Measurements from ENCODE around the gene DNAJC2.
"Not testable (repeated sequence)": the region's sequence is repeated elsewhere in the genome, so short reads cannot be mapped to it uniquely, and the experiment has no call there.

DNAJC2 gene

GRCh38 chr7:103338864-103339263 is 5.7 kb downstream of the DNAJC2 start:
- DNase-seq: no peak

GRCh38 chr7:103336761-103337160 is 7.8 kb downstream of the DNAJC2 start:
- no peak for DNase-seq

GRCh38 chr7:103325744-103326143 is 18.8 kb downstream of the DNAJC2 start:
- DNase-seq: no peak

- no peak for DNase-seq
Measured at GRCh38 chr7:103317009-103317408, 27.6 kb downstream of the DNAJC2 start.

- no peak for DNase-seq
Measured at GRCh38 chr7:103316380-103316941, 28.1 kb downstream of the DNAJC2 start.

- DNase-seq: no peak
Measured at GRCh38 chr7:103314852-103315251, 29.7 kb downstream of the DNAJC2 start.

GRCh38 chr7:103307503-103308231 is 36.9 kb downstream of the DNAJC2 start:
- DNase-seq: no peak

GRCh38 chr7:103301441-103301840 is 43.1 kb downstream of the DNAJC2 start:
- DNase-seq: no peak

- no peak for DNase-seq
Measured at GRCh38 chr7:103299660-103300059, 44.9 kb downstream of the DNAJC2 start.

- no peak for DNase-seq
Measured at GRCh38 chr7:103297837-103298179, 46.8 kb downstream of the DNAJC2 start.

- peak; percentile 97 for DNase-seq
Measured at GRCh38 chr7:103296901-103297836, 47.4 kb downstream of the DNAJC2 start, which contains the start of gene PMPCB. PMPCB (plus strand) TSS chr7:103297435; CDS start chr7:103297460, 25 bp downstream.

- DNase-seq: no peak
Measured at GRCh38 chr7:103293526-103293925, 51.0 kb downstream of the DNAJC2 start.

- DNase-seq: no peak
Measured at GRCh38 chr7:103292122-103292521, 52.4 kb downstream of the DNAJC2 start.

- not testable (repeated sequence) for DNase-seq
Measured at GRCh38 chr7:103282802-103283427, 61.7 kb downstream of the DNAJC2 start.

GRCh38 chr7:103280803-103281155 is 63.8 kb downstream of the DNAJC2 start:
- DNase-seq: peak; percentile 25

GRCh38 chr7:103279963-103280802 is 64.4 kb downstream of the DNAJC2 start:
- peak; percentile 87 for DNase-seq

GRCh38 chr7:103279636-103279962 is 65.0 kb downstream of the DNAJC2 start:
- not testable (repeated sequence) for DNase-seq

GRCh38 chr7:103278195-103278594 is 66.4 kb downstream of the DNAJC2 start:
- not testable (repeated sequence) for DNase-seq

- not testable (repeated sequence) for DNase-seq
Measured at GRCh38 chr7:103274867-103275266, 69.7 kb downstream of the DNAJC2 start.

GRCh38 chr7:103273374-103273773 is 71.2 kb downstream of the DNAJC2 start:
- DNase-seq: not testable (repeated sequence)

GRCh38 chr7:103266229-103266628 is 78.3 kb downstream of the DNAJC2 start:
- not testable (repeated sequence) for DNase-seq

- DNase-seq: not testable (repeated sequence)
Measured at GRCh38 chr7:103264054-103264453, 80.5 kb downstream of the DNAJC2 start.

Measured in stimulated activated CD4-positive, alpha-beta T cell treated with anti-CD3 and anti-CD28 coated beads, Interleukin-4, amount 100 ng/mL, for 1 hour (primary cell).